SIG-M5 treated with dmso at 0.1 percent for 504 hours (cell line): ENCODE results near the gene ENTPD6.
A peak's percentile ranks its signal among the peaks of the same experiment; 100 is the strongest.
"Not testable (repeated sequence)": the region's sequence is repeated elsewhere in the genome, so short reads cannot be mapped to it uniquely, and the experiment has no call there.

Experiments used
- DNase-seq: peaks from one replicate; lab custom pipeline; 2025; ENCODE audit not compliant: unreplicated experiment; lab: John Stamatoyannopoulos, UW

ENTPD6 gene

GRCh38 chr20:25239387-25240370 is 44.2 kb downstream of the ENTPD6 start:
- no peak for DNase-seq

DNA sequence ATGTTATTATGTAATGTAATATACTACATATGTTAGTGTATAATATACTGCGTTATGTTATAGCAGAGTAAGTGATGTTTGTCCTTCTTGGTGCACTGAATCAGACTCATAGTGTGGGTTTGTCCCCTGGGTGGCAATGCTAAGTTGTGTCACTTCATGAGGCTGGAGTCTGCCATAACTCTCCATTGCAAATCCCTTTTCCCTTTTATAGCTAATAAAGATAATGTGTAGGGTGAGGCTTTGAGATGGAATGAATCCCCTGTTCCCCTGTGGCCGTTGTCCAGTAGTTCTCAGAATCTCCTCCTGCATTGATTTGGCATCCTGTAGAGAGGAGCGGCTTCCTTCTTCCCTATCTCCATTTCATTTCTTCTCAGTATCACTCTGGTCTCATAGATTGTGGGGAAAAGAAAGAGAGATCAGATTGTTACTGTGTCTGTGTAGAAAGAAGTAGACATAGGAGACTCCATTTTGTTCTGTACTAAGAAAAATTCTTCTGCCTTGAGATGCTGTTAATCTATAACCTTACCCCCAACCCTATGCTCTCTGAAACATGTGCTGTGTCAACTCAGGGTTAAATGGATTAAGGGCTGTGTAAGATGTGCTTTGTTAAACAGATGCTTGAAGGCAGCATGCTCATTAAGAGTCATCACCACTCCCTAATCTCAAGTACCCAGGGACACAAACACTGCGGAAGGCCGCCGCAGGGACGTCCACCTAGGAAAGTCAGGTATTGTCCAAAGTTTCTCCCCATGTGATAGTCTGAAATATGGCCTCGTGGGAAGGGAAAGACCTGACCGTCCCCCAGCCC is 45.5 kb downstream of the ENTPD6 start:
- not testable (repeated sequence) for DNase-seq

GRCh38 chr20:25241659-25241955 is 46.1 kb downstream of the ENTPD6 start:
- not testable (repeated sequence) for DNase-seq

DNA sequence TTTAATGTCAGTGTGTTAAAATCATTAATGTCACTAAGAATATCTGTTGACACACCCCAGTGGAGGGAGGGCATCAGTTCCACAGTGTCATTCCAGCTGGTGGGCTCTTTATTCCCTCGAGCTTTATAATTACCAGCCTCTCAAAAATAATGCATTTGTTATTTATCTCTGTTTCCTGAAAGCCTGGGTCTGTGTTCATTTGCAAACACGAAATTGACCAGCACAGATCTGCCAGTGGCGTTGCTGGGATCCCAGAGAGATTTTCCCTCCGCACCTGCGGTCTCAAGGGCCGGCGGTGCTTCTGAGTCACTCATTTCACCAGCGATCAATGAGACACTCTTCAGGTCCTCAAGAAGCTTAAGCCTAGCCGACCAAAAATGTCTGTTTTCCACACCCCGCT is 46.7 kb downstream of the ENTPD6 start:
- DNase-seq: no peak

- DNase-seq: no peak
Observed at GRCh38 chr20:25243416-25243979, 48.0 kb downstream of the ENTPD6 start.

- DNase-seq: no peak
Observed at GRCh38 chr20:25244976-25245375, 49.5 kb downstream of the ENTPD6 start.

GRCh38 chr20:25245461-25245860 is 49.9 kb downstream of the ENTPD6 start:
- DNase-seq: no peak

DNA sequence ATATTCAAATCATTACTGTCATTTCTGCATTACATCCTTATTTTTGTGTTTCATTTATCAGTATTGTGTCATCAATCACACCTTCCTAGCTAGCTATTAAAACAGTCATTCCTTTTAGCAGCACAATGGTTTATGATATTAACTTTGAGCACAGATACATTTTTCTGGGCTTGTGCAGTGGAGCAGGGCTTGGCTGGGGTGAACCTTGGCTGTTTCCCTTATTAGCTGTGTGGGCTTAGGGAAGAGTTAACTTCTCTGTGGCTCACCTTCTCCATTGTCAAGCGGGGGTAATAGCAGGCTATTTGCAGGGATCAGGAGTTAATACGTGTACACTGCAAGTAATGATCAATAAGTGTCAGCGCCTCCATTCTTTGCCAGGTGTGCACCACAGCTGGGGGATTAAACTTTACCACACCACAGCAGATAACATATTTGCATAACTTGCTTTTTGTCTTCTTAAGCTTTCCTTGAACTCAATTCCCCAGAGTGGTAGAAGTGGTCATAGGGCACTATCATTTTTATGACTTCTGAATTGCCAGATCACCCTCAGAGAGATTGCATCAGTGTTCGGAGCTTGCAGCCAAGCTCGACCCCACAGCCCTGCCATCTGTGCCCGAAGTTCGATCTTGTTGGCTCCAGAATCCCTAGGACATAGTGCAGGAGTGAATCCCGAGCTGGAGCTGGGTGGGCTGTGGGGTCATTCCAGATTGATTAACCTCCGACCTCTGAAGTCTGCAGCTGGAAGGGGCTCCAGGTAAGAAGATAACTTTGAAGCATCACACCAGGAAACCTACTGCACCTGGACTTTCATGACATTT is 50.9 kb downstream of the ENTPD6 start:
- DNase-seq: no peak

GRCh38 chr20:25247000-25247517 is 51.5 kb downstream of the ENTPD6 start:
- DNase-seq: peak; percentile 41

GRCh38 chr20:25247518-25247955 is 52.0 kb downstream of the ENTPD6 start:
- no peak for DNase-seq

GRCh38 chr20:25247956-25248785 is 52.7 kb downstream of the ENTPD6 start, which contains the start of gene PYGB:
Gene PYGB, plus strand, starts transcription at chr20:25248085. Its CDS starts 94 bp downstream, at chr20:25248179.
- peak; percentile 74 for DNase-seq

- peak; percentile 23 for DNase-seq
Observed at GRCh38 chr20:25248786-25249172, 53.3 kb downstream of the ENTPD6 start.

DNA sequence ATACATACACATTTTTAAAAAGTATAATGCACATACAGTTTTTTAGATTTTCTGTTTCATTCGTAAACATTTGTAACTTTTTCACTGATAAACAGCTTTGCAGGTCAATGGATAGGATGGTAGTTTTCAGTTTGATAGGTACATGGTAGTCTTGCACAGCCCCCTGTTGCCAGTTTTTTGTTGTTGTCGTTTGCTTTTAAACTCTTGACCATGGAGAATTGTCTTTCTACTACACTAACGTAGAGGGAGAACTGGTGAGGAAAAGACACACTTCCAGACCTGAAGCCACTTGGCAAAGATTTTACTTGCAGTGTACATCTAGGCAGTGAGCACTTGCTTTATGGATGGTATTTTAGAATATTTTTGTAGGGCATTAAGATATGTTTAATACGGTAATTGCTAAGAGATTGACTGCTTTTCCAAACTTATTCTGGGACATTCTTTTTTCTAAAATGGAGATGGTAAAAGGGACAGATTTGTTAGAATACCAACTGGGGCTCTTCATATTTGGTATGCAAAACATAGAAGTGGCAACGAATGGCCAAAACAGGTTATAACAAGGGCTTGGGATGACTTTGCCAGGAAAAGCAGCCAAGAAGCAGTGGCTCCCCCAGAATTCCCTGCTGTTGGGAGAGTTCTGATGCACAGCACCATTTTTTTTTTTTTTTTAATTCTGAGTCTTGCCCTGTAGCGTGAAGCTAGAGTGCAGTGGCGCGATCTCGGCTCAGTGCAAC is 53.9 kb downstream of the ENTPD6 start:
- DNase-seq: no peak

GRCh38 chr20:25250508-25250907 is 55.0 kb downstream of the ENTPD6 start:
- no peak for DNase-seq

GRCh38 chr20:25251019-25251418 is 55.5 kb downstream of the ENTPD6 start:
- no peak for DNase-seq

DNA sequence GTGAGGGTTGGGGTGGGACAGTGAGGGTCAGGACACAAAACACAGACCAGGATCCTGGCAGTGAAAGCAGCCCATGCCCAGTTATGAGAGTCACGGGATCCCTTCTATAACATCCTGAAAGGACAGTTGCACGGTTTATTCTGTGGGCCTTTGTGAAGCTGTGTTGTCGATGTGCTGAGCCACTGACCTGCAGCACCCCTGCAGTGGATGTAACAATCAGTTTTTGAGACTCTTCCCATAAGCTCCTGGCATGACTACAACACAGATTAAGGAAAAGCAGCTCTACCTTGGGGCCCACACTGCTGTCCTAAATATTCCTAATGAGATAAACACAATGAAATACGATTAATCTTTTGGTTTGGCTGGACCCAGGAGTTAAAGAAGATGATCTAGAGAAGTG is 56.0 kb downstream of the ENTPD6 start:
- no peak for DNase-seq

DNA sequence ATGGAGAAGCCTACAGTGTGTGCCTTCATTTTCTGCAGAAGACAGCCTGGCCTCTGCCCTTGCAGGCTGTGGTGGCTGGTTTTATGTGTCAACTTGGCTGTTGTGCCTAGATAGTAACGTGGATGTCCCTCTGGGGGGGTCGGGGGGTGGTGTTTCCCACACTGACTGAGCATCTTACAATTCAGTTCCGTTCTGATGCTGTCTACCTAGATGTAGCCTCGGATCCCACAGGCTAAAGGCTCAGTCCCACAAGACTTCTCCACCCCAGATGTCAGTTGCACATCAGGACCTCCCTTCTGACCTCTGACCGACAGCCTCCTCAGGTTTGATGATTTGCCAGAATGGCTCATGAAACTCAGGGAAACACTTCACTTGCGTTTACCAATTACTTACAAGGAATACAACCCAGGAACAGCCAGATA is 56.7 kb downstream of the ENTPD6 start:
- DNase-seq: no peak

GRCh38 chr20:25252686-25253421 is 57.3 kb downstream of the ENTPD6 start:
- DNase-seq: no peak
